ENCODE measurements around the gene RHOBTB1.
"Not testable (repeated sequence)": the region's sequence is repeated elsewhere in the genome, so short reads cannot be mapped to it uniquely, and the experiment has no call there.

The RHOBTB1 gene

DNA sequence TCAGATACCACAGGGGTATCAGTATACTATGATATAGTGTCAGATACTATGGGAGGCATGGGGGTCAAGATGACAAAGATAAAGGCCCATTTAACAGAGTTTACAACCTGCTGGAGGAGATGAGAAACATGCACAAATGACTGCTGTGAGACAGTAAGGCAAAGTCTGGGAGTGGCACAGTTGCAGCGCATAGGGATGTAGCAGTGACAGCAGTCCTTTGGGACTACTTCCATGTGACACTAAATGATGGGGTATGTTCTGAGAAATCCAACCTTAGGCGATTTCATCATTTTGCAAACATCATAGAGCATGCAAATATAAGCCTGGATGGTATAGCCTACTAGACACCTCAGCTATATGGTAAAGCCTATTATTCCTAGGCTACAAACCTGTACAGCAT, 108.9 kb downstream of the RHOBTB1 start:
- no peak for TF ChIP-seq POLR2A (IDR thresholded peaks at IDR 0.05; ENCODE audit: low read depth, low read length)
- FAIRE-seq (peak; percentile 43), DNase-seq (ENCODE audit: insufficient read length, low spot score) (no peak)

DNA sequence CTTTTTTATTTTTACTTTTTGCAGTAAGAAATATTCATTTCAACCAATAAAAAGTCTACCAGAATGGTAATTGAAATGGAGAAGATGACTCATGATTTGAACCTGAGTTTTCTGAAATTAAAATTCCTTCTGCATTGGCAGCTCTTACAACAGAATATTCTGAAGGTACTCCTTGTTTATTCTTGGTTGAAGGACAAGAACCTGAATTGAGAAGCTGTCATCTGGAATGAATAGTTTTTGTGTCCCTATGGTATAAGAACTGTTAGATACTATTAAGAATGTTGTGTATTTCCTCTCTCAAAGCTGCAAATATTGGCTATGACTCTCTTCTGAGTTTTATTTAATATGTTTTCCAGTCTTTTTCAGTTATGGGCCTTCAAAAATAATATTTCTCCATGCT, 109.6 kb downstream of the RHOBTB1 start:
- no peak for FAIRE-seq
- no peak for DNase-seq (ENCODE audit: insufficient read length, low spot score)
- TF ChIP-seq POLR2A (IDR thresholded peaks at IDR 0.05; ENCODE audit: low read depth, low read length), result no peak

DNA sequence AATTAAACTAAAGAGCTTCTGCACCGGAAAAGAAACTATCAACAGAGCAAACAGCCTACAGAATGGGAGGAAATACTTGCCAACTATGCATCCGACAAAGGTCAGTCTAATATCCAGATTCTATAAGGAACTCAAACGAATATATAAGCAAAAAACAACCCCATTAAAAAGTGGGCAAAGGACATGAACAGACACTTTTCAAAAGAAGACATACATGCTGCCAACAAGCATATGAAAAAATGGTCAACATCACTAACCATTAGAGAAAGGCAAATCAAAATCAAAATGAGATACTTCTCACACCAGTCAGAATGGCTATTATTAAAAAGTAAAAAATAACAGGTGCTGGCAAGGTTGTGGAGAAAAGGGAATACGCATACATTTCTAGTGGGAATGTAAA, 111.8 kb downstream of the RHOBTB1 start:
- not testable (repeated sequence) for DNase-seq (ENCODE audit: insufficient read length, low spot score); FAIRE-seq

DNA sequence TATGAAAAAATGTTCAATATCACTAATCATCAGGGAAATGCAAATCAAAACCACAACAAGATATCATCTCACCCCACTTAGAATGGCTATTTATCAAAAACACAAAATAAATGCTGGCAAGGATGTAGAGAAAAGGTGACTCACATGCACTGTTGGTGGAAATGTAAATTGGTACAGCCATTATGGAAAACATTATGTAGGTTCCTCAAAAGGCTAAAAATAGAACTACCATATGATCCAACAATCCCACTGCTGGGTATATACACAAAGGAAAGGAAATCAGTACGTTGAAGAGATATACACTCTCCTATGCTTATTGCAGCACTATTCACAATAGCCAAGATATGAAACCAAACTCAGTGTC, 115.5 kb downstream of the RHOBTB1 start:
- TF ChIP-seq POLR2A (IDR thresholded peaks at IDR 0.05; ENCODE audit: low read depth, low read length), result no peak
- DNase-seq (ENCODE audit: insufficient read length, low spot score), result no peak
- FAIRE-seq, result no peak

DNA sequence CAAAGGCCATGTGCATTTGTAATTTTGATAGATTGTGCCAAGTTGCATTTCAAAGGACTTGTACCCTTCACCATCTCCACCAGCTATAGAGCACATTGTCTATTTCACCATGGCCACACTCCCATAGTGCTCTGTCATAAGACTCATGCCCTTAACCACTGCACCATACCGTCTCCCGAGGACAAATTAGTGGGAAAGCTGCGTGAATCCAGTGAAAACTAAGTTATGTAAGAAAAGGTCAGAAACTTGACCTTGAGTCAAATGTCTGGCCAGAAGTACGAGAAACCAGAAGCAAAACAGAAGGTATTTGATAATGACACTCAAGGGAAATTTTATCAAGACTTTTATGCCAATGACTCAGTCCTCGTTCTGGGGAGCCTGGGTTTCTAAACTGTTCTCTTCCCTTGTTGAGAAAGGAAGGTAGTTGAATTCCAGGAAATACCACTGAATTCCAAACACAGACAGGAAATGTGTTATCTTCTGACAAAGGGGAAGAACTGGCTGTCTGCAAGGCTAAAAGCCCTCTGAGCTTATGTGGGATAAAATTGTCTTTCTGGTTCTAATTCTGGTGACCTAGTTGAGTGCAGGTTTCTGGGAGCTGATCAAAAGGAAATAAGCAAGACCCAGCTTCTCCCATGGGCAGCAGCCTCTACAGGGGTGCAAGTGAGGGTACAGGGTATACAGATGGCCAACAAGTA, 116.0 kb downstream of the RHOBTB1 start:
- no peak for TF ChIP-seq POLR2A (IDR thresholded peaks at IDR 0.05; ENCODE audit: low read depth, low read length)
- peak; percentile 36 for DNase-seq (ENCODE audit: insufficient read length, low spot score)

DNA sequence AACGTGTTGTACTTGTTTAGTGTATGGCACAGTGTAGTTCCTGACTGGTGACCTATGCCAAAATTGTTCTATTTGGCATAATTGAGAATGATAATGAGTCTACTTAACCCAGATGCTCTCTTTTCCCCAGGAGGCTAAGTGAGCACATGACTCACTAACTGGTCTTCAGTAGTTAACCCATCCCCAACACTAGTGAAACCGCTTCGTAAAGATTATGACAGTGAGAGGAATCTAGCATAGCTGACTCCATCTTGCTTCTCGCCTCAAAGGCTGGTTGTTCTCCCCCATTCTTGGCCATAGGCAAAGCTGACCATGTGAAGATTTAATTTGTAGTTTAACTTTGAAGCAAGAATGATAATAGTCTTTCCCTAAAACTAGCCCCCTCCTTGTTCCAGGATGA, 118.5 kb downstream of the RHOBTB1 start:
- no peak for TF ChIP-seq POLR2A (IDR thresholded peaks at IDR 0.05; ENCODE audit: low read depth, low read length)
- DNase-seq (ENCODE audit: insufficient read length, low spot score) (no peak), FAIRE-seq (no peak)

More for the DNA sequence above, 116.0 kb downstream of the RHOBTB1 start:
- FAIRE-seq, result peak; percentile 78

DNA sequence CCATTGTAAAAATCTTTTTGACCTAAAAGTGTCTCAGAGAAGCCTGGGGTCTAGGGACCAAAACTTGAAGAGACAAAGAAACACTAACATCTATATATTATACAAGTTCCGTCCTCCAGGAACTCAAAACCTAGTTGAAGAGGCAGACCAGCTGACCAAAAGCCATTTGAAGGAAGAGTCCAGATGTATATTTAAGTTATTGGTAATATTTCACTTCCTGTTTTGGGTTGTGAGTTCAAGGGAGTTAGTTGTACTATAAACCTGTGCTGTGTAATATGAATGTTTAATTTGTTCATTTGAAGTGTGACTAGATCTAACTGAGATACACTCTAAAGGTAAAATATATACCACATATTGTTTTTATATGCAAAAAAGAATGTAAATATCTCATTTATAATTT, 120.7 kb downstream of the RHOBTB1 start:
- DNase-seq (ENCODE audit: insufficient read length, low spot score) (no peak), FAIRE-seq (no peak)
- TF ChIP-seq POLR2A (IDR thresholded peaks at IDR 0.05; ENCODE audit: low read depth, low read length), result no peak

DNA sequence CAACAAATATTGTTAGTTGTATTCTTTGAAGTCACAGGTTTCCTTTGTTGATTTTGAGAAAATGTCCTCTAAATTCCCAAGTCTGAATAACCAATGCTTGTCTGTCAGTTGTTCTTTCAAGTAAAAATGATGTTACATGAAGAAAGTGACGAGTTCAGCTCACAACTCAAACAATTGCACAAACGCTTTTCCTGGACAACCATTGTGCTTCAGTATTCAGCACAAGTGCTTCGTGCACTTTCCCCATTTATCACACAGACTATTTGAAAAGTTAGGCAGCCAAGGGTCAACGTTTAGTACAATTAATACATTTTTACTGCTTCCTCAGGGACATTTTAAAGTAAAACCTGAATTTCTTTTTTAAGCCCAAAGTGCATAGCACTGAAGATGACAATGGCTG, 121.2 kb downstream of the RHOBTB1 start:
- FAIRE-seq (no peak), DNase-seq (ENCODE audit: insufficient read length, low spot score) (no peak)
- TF ChIP-seq POLR2A (IDR thresholded peaks at IDR 0.05; ENCODE audit: low read depth, low read length), result no peak

DNA sequence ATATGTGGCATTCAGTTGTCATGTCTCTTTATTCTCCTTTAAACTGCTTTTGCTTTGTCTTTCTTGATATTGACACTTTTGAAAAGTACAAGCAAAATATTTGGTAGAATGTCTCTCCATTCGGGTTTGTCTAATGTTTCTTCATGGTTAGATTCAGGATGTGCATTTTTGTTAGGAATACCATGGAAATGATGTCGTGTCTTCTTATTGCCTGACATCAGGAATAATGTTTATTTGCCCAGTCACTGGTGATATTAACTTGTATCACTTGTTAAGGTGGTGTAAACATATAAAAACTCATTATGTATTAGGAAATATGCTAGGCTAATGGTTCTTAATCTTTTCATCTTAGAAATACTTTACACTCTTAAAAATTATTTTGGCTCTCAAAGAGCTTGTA, 122.3 kb downstream of the RHOBTB1 start:
- no peak for DNase-seq (ENCODE audit: insufficient read length, low spot score)
- no peak for FAIRE-seq

DNA sequence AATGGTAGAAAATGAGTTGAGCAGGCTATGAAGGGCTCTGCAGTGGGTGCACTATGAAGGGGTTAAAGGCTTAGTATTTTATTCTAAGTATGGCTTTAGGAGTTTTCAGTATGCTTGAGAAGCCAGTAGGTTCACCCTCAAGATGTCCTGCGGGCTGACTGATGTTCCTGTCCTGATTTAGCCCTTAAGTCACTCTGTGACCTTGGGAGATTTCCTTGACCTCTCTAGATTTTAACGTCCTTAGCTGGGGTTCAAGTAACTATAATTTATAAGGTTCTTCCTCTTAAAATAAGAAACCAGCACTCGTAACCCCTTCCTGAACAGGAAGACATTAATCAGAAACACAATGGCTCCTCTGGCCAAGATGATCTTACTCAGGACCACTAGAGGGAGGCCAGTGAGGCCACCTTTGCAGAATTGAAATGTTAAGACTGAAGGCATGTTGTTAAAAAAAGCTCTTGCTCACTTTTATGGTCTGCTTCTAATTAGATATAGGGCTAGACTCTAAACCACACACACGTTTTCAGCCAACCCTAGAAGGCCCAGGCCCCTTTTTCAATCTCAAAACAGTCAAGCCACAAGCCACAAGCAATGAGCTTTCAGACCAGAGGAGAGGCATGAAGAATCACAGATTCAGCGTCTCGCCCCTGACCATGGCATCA, 123.8 kb downstream of the RHOBTB1 start:
- peak; percentile 15 for FAIRE-seq

More for the DNA sequence above, 122.3 kb downstream of the RHOBTB1 start:
- TF ChIP-seq POLR2A (IDR thresholded peaks at IDR 0.05; ENCODE audit: low read depth, low read length), result no peak

More for the DNA sequence above, 123.8 kb downstream of the RHOBTB1 start:
- TF ChIP-seq POLR2A (IDR thresholded peaks at IDR 0.05; ENCODE audit: low read depth, low read length), result no peak
- no peak for DNase-seq (ENCODE audit: insufficient read length, low spot score)

All from H54 (cell line).